Measurements from ENCODE around the gene KANSL1L.

KANSL1L gene

DNA sequence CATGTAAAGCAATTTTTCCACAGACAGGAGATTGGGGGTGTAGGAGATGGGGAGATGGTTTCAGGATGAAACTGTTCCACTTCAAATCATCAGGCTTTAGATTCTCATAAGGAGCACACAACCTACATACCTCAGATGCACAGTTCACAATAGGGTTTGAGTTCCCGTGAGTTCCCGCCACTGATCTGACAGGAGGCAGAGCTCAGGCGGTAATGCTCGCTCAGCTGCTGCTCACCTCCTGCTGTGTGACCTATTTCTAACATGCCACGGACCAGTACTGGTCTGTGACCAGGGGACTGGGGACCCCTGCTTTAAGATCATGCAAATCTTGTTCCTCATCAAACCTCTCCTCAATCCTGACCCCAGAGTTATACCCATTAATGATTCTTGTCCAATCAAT, 98.7 kb downstream of the KANSL1L start:
- no peaks in the 10 kb centered on the region for H3K9me3 ChIP-seq (ENCODE audit: insufficient read depth, low read length)
- H4K20me1 ChIP-seq (ENCODE audit: low read depth, low read length), result no peaks in the 10 kb centered on the region
- H3K9me2 ChIP-seq (replicated peaks; ENCODE audit: insufficient read depth, low read length), result no peaks in the 10 kb centered on the region
- H3K4me3 ChIP-seq (ENCODE audit: insufficient read depth, low read length, poor library complexity, severe bottlenecking), result no peak overlapping the region
- H3K27me3 ChIP-seq (ENCODE audit: low read length), result no peaks in the 10 kb centered on the region
- H3K9ac ChIP-seq (ENCODE audit: low read length), result no peak overlapping the region
- H3K36me3 ChIP-seq (ENCODE audit: low read length), result no peaks in the 10 kb centered on the region
- no peak overlapping the region for H2AFZ ChIP-seq (ENCODE audit: low read depth, low read length, severe bottlenecking)
- H3K79me2 ChIP-seq (ENCODE audit: insufficient read depth, low read length), result no peaks in the 10 kb centered on the region
- no peak overlapping the region for H3K27ac ChIP-seq (ENCODE audit: low read depth, low read length)
- no peak overlapping the region for H3K4me2 ChIP-seq (ENCODE audit: low read depth, low read length, poor library complexity, severe bottlenecking)
- TF ChIP-seq EZH2phosphoT487 (conservative IDR thresholded peaks at IDR 0.05; ENCODE audit: low read length), result no peak
- TF ChIP-seq, protein P1, sequence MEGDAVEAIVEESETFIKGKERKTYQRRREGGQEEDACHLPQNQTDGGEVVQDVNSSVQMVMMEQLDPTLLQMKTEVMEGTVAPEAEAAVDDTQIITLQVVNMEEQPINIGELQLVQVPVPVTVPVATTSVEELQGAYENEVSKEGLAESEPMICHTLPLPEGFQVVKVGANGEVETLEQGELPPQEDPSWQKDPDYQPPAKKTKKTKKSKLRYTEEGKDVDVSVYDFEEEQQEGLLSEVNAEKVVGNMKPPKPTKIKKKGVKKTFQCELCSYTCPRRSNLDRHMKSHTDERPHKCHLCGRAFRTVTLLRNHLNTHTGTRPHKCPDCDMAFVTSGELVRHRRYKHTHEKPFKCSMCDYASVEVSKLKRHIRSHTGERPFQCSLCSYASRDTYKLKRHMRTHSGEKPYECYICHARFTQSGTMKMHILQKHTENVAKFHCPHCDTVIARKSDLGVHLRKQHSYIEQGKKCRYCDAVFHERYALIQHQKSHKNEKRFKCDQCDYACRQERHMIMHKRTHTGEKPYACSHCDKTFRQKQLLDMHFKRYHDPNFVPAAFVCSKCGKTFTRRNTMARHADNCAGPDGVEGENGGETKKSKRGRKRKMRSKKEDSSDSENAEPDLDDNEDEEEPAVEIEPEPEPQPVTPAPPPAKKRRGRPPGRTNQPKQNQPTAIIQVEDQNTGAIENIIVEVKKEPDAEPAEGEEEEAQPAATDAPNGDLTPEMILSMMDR (IDR thresholded peaks at IDR 0.05; ENCODE audit: insufficient read depth, low read length, poor library complexity, severe bottlenecking), result no peak
- no peaks in the 10 kb centered on the region for H3F3A ChIP-seq (ENCODE audit: insufficient read depth)

- Histone ChIP-seq H4K20me1 (ENCODE audit: low read depth, low read length) (no peaks in the 10 kb centered on the region), H3K9me2 (replicated peaks; ENCODE audit: insufficient read depth, low read length) (no peaks in the 10 kb centered on the region), H3K27me3 (ENCODE audit: low read length) (no peaks in the 10 kb centered on the region), H3K27ac (ENCODE audit: low read depth, low read length) (no peak overlapping the region), H3K4me2 (ENCODE audit: low read depth, low read length, poor library complexity, severe bottlenecking) (no peak overlapping the region), H3K36me3 (ENCODE audit: low read length) (no peaks in the 10 kb centered on the region), H2AFZ (ENCODE audit: low read depth, low read length, severe bottlenecking) (no peak overlapping the region), H3K4me3 (ENCODE audit: insufficient read depth, low read length, poor library complexity, severe bottlenecking) (no peak overlapping the region), H3K9me3 (ENCODE audit: insufficient read depth, low read length) (no peaks in the 10 kb centered on the region), H3K79me2 (ENCODE audit: insufficient read depth, low read length) (no peaks in the 10 kb centered on the region), H3K9ac (ENCODE audit: low read length) (no peak overlapping the region), H3F3A (ENCODE audit: insufficient read depth) (no peaks in the 10 kb centered on the region)
- TF ChIP-seq, protein P1 (IDR thresholded peaks at IDR 0.05; ENCODE audit: insufficient read depth, low read length, poor library complexity, severe bottlenecking), result no peak
- no peak for TF ChIP-seq EZH2phosphoT487 (conservative IDR thresholded peaks at IDR 0.05; ENCODE audit: low read length)
Observed at GRCh38 chr2:210063306-210063705, 107.9 kb downstream of the KANSL1L start.

GRCh38 chr2:210055825-210056224, 115.4 kb downstream of the KANSL1L start:
- H2AFZ ChIP-seq (ENCODE audit: low read depth, low read length, severe bottlenecking), result no peak overlapping the region
- no peak overlapping the region for H3K4me2 ChIP-seq (ENCODE audit: low read depth, low read length, poor library complexity, severe bottlenecking)
- H3K27me3 ChIP-seq (ENCODE audit: low read length), result no peaks in the 10 kb centered on the region
- H4K20me1 ChIP-seq (ENCODE audit: low read depth, low read length), result no peaks in the 10 kb centered on the region
- H3K4me3 ChIP-seq (ENCODE audit: insufficient read depth, low read length, poor library complexity, severe bottlenecking), result no peak overlapping the region
- no peak overlapping the region for H3K9ac ChIP-seq (ENCODE audit: low read length)
- 0 out of 2 replicates have a peak, but pooled peaks cover 3% of the 10 kb centered on the region for H3K9me3 ChIP-seq (ENCODE audit: insufficient read depth, low read length)
- H3K27ac ChIP-seq (ENCODE audit: low read depth, low read length), result no peak overlapping the region
- no peaks in the 10 kb centered on the region for H3K79me2 ChIP-seq (ENCODE audit: insufficient read depth, low read length)
- no peaks in the 10 kb centered on the region for H3F3A ChIP-seq (ENCODE audit: insufficient read depth)
- no peak for TF ChIP-seq EZH2phosphoT487 (conservative IDR thresholded peaks at IDR 0.05; ENCODE audit: low read length)
- TF ChIP-seq, protein P1 (IDR thresholded peaks at IDR 0.05; ENCODE audit: insufficient read depth, low read length, poor library complexity, severe bottlenecking), result no peak
- H3K36me3 ChIP-seq (ENCODE audit: low read length), result no peaks in the 10 kb centered on the region
- no peaks in the 10 kb centered on the region for H3K9me2 ChIP-seq (replicated peaks; ENCODE audit: insufficient read depth, low read length)
